ENCODE data around the gene CYTH1. TPM values are rescaled to one million over a fixed set of nuclear protein-coding genes. Genes with fewer than 3 reads are reported as not detected.

CYTH1 gene
- total RNA-seq, 2 experiments from 2014 or later, result 137 to 138 TPM

DNA sequence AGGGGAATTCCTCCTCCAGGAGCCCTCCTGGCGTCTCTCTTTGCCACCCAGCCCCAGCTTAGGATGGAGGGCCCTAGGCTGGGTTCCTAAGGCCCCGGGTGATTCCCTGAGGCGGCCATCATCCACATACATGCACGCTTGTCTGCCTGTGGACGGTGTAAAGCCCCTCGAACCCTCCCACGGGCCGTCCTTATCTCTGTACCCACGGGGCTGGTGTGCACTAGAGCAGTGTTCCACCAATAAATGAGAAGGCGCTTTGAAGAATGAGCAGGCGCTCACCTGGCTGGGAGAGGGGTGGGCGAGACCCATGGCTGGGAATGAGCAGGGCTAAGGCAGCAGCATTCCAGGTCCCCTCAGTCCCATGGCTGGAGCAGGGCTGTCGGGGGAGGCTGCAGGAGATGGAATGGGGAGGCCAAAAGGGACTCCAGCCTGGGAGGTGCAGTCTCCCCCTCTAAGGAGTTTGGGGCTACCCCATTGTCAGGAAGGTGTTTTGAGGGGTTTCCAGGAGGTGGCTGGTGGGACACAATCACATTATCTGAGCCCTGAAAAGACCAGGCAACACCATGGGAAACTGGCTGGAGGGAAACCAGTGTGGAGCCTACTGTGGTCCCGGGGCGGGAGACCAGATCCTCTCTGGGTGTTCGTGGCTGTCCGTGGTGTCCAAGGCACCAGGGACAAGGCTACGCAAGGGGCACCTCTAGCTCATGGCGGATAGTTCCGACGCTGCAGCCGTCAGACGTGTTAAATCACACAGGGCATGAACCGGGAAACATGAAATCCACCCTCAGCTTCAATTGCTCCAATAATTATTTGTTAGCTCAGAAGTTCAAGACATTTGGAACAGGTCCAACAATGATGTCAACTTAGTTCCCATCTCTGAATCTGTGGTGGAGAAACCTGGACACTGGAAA lies 117.3 kb downstream of the CYTH1 start:
- Mint-ChIP-seq H3K4me3 (no peak overlapping the region), H3K36me3 (ENCODE audit: low read depth) (peaks cover 15% of the 10 kb centered on the region), H3K9me3 (ENCODE audit: insufficient read depth) (no peaks in the 10 kb centered on the region), H3K27me3 (ENCODE audit: low read depth) (peaks cover 2% of the 10 kb centered on the region), H3K27ac (peak overlapping the region; percentile 54), H3K4me1 (ENCODE audit: low read depth) (peaks cover 35% of the 10 kb centered on the region)
- ATAC-seq (no peak), DNase-seq (no peak)
- POLR2A ChIA-PET, result no interaction called here
- CTCF ChIA-PET, result interaction anchor here (1.3 kb wide), 1 partner anchor 45 kb away, joined by 4 read pairs; no protein-coding TSS in a partner anchor

- ChIA-PET POLR2A (no interaction called here), CTCF (no interaction called here)
- H3K27ac Mint-ChIP-seq, result no peak overlapping the region
- H3K27me3 Mint-ChIP-seq (ENCODE audit: low read depth), result peaks cover 2% of the 10 kb centered on the region
- no peaks in the 10 kb centered on the region for H3K9me3 Mint-ChIP-seq (ENCODE audit: insufficient read depth)
- DNase-seq (no peak), ATAC-seq (no peak)
- peaks cover 19% of the 10 kb centered on the region for H3K4me1 Mint-ChIP-seq (ENCODE audit: low read depth)
- peaks cover 2% of the 10 kb centered on the region for H3K36me3 Mint-ChIP-seq (ENCODE audit: low read depth)
- H3K4me3 Mint-ChIP-seq, result no peak overlapping the region
Measured at GRCh38 chr17:78661093-78661770, 120.8 kb downstream of the CYTH1 start.

DNA sequence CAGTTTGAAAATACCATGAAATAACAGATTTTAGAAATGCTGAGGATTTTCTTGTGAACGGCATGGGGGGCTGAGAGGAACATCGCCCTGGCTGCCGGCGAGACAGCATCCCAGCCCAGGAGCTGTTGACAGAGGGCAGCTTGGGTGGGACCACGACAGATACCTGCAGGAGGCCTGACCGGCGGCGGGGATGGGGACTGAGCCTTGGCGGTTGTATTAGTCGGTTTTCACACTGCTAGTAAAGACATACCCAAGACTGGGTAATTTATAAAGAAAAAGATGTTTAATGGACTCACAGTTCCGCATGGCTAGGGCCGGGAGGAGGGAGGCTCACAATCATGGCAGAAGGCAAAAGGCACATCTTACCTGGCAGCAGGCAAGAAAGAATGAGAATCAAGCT lies 122.5 kb downstream of the CYTH1 start:
- peaks cover 5% of the 10 kb centered on the region for H3K4me1 Mint-ChIP-seq (ENCODE audit: low read depth)
- ChIA-PET CTCF (no interaction called here), POLR2A (no interaction called here)
- H3K36me3 Mint-ChIP-seq (ENCODE audit: low read depth), result no peaks in the 10 kb centered on the region
- H3K27ac Mint-ChIP-seq, result no peak overlapping the region
- H3K27me3 Mint-ChIP-seq (ENCODE audit: low read depth), result peaks cover 2% of the 10 kb centered on the region
- H3K9me3 Mint-ChIP-seq (ENCODE audit: insufficient read depth), result no peaks in the 10 kb centered on the region
- ATAC-seq (no peak), DNase-seq (no peak)
- H3K4me3 Mint-ChIP-seq, result no peak overlapping the region

GRCh38 chr17:78658281-78658785 lies 123.7 kb downstream of the CYTH1 start:
- Mint-ChIP-seq H3K9me3 (ENCODE audit: insufficient read depth) (no peaks in the 10 kb centered on the region), H3K27ac (no peak overlapping the region), H3K4me1 (ENCODE audit: low read depth) (peaks cover 5% of the 10 kb centered on the region), H3K27me3 (ENCODE audit: low read depth) (peaks cover 5% of the 10 kb centered on the region), H3K36me3 (ENCODE audit: low read depth) (no peaks in the 10 kb centered on the region), H3K4me3 (no peak overlapping the region)
- ChIA-PET POLR2A (no interaction called here), CTCF (no interaction called here)
- ATAC-seq (no peak), DNase-seq (no peak)

DNA sequence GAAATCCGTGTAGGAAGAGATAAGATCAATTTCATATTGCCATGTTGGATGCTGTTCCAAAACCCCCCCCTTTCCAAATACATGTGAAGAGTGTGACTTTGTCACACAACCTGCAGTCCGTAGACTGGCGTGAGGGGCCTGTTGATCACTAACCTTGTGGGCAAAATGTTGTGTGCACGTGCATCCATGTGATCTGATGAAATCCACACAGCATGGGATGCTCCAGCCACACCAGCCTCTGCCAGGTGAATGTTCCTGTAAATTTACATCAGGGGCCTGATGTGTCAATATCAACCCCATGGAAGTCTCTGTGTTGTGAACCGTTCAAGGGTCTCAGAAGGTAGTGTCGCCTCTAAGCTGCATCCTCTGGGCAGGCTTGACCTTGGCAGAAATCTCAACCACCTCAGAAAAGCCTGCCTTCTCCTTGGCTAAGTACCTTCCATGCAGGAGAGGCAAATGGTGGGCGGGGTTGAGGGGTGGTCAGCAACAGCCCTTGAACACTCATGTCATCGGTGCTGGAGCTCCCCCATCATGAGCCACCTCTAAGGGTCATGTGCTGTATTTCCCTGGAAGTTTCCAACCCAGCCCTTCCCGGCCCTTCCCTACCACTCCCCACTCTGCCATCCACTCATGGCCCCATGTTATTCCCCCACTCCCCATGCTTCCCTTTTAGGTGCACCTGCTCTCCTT lies 126.7 kb downstream of the CYTH1 start:
- no peaks in the 10 kb centered on the region for H3K36me3 Mint-ChIP-seq (ENCODE audit: low read depth)
- CTCF ChIA-PET, result no interaction called here
- ATAC-seq, result no peak

GRCh38 chr17:78654325-78654724 lies 127.7 kb downstream of the CYTH1 start:
- H3K4me3 Mint-ChIP-seq, result no peak overlapping the region
- POLR2A ChIA-PET, result no interaction called here
- peaks cover 7% of the 10 kb centered on the region for H3K4me1 Mint-ChIP-seq (ENCODE audit: low read depth)
- H3K9me3 Mint-ChIP-seq (ENCODE audit: insufficient read depth), result peaks cover 1% of the 10 kb centered on the region
- DNase-seq, result no peak
- H3K36me3 Mint-ChIP-seq (ENCODE audit: low read depth), result no peaks in the 10 kb centered on the region
- no peak for ATAC-seq
- H3K27me3 Mint-ChIP-seq (ENCODE audit: low read depth), result peaks cover 7% of the 10 kb centered on the region
- CTCF ChIA-PET, result no interaction called here
- H3K27ac Mint-ChIP-seq, result no peak overlapping the region

More for the DNA sequence above, 126.7 kb downstream of the CYTH1 start:
- no peaks in the 10 kb centered on the region for H3K9me3 Mint-ChIP-seq (ENCODE audit: insufficient read depth)
- H3K27ac Mint-ChIP-seq, result no peak overlapping the region
- DNase-seq, result no peak
- H3K4me1 Mint-ChIP-seq (ENCODE audit: low read depth), result peaks cover 7% of the 10 kb centered on the region
- peaks cover 5% of the 10 kb centered on the region for H3K27me3 Mint-ChIP-seq (ENCODE audit: low read depth)
- no peak overlapping the region for H3K4me3 Mint-ChIP-seq
- POLR2A ChIA-PET, result no interaction called here

GRCh38 chr17:78653382-78653781 lies 128.7 kb downstream of the CYTH1 start:
- no peak overlapping the region for H3K4me3 Mint-ChIP-seq
- H3K9me3 Mint-ChIP-seq (ENCODE audit: insufficient read depth), result peaks cover 6% of the 10 kb centered on the region
- peaks cover 8% of the 10 kb centered on the region for H3K27me3 Mint-ChIP-seq (ENCODE audit: low read depth)
- no peaks in the 10 kb centered on the region for H3K36me3 Mint-ChIP-seq (ENCODE audit: low read depth)
- ATAC-seq (no peak), DNase-seq (no peak)
- no peak overlapping the region for H3K27ac Mint-ChIP-seq
- CTCF ChIA-PET, result no interaction called here
- POLR2A ChIA-PET, result no interaction called here
- peaks cover 7% of the 10 kb centered on the region for H3K4me1 Mint-ChIP-seq (ENCODE audit: low read depth)

GRCh38 chr17:78652913-78653312 lies 129.2 kb downstream of the CYTH1 start:
- no peak overlapping the region for H3K4me3 Mint-ChIP-seq
- H3K4me1 Mint-ChIP-seq (ENCODE audit: low read depth), result peaks cover 7% of the 10 kb centered on the region
- ATAC-seq (no peak), DNase-seq (no peak)
- POLR2A ChIA-PET, result no interaction called here
- no peak overlapping the region for H3K27ac Mint-ChIP-seq
- CTCF ChIA-PET, result interaction anchor here (0.6 kb wide), 1 partner anchor 857 kb away, joined by 3 read pairs; no protein-coding TSS in a partner anchor
- H3K9me3 Mint-ChIP-seq (ENCODE audit: insufficient read depth), result peaks cover 6% of the 10 kb centered on the region
- H3K27me3 Mint-ChIP-seq (ENCODE audit: low read depth), result peaks cover 8% of the 10 kb centered on the region
- no peaks in the 10 kb centered on the region for H3K36me3 Mint-ChIP-seq (ENCODE audit: low read depth)

DNA sequence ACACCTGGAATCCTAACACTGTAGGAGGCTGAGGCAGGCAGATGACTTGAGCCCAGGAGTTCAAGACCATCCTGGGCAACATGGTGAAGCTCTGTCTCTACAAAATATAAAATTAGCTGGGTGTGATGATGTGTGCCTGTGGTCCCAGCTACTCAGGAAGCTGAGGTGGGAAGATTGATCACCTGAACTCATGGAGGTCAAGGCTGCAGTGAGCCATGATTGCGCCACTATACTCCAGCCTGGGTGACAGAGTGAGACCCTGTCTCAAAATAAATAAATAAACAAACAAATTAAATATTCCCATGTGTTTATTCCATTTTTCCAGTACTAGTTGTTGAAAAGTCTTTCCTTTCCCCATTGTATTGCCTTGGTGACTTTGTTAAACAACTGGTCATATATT lies 130.0 kb downstream of the CYTH1 start:
- peaks cover 8% of the 10 kb centered on the region for H3K27me3 Mint-ChIP-seq (ENCODE audit: low read depth)
- no peak overlapping the region for H3K4me3 Mint-ChIP-seq
- ChIA-PET CTCF (no interaction called here), POLR2A (no interaction called here)
- peaks cover 7% of the 10 kb centered on the region for H3K4me1 Mint-ChIP-seq (ENCODE audit: low read depth)
- ATAC-seq (no peak), DNase-seq (no peak)
- no peak overlapping the region for H3K27ac Mint-ChIP-seq
- H3K9me3 Mint-ChIP-seq (ENCODE audit: insufficient read depth), result peaks cover 6% of the 10 kb centered on the region
- no peaks in the 10 kb centered on the region for H3K36me3 Mint-ChIP-seq (ENCODE audit: low read depth)

DNA sequence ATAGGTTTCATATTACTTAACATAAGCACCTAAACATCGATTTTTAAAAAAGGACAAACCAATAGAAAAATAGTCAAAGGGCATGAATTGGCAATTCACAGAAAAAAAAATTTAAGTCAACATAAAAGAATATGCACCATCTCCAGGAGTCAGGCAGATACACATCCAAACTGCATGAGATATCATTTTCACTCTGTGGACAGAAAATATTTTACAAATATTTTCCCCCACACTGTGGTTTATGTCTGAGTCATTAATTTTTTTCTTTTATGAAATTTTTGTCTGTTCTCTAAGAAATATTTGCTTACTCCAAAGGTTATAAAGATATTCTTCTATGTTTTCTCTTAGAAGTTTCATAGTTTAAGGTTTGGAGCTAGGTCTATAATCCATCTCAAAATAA lies 130.5 kb downstream of the CYTH1 start:
- Mint-ChIP-seq H3K9me3 (ENCODE audit: insufficient read depth) (peaks cover 6% of the 10 kb centered on the region), H3K27ac (no peak overlapping the region), H3K27me3 (ENCODE audit: low read depth) (peaks cover 8% of the 10 kb centered on the region), H3K4me3 (no peak overlapping the region), H3K36me3 (ENCODE audit: low read depth) (no peaks in the 10 kb centered on the region), H3K4me1 (ENCODE audit: low read depth) (peaks cover 6% of the 10 kb centered on the region)
- CTCF ChIA-PET, result no interaction called here
- POLR2A ChIA-PET, result no interaction called here
- DNase-seq, result no peak
- ATAC-seq, result no peak

GRCh38 chr17:78650093-78650715 lies 131.9 kb downstream of the CYTH1 start:
- Mint-ChIP-seq H3K27ac (no peak overlapping the region), H3K27me3 (ENCODE audit: low read depth) (peaks cover 8% of the 10 kb centered on the region), H3K9me3 (ENCODE audit: insufficient read depth) (peaks cover 6% of the 10 kb centered on the region), H3K4me1 (ENCODE audit: low read depth) (peaks cover 16% of the 10 kb centered on the region), H3K36me3 (ENCODE audit: low read depth) (peaks cover 2% of the 10 kb centered on the region), H3K4me3 (no peak overlapping the region)
- no peak for ATAC-seq
- no peak for DNase-seq
- ChIA-PET CTCF (interaction anchor here (0.9 kb wide), 1 partner anchor 205 kb away, joined by 3 read pairs; no protein-coding TSS in a partner anchor), POLR2A (interaction anchor here (1.4 kb wide), 1 partner anchor 68 kb away, joined by 3 read pairs; no protein-coding TSS in a partner anchor)
